Body of pancreas (tissue), 4 donors: ENCODE measurements around the gene NATD1.

Experiments used
- CTCF ChIP-seq, 7 experiments: fragments of 450-650 bp in 4 of 7; fragments of 200-600 bp in 3 of 7; sonication (generic) in 3 of 7; IDR thresholded peaks; one replicate each; pipeline ENCODE4 v1.5.1; 2016 to 2019; ENCODE audit warnings: antibody characterized with exemption in 7 of 7
- POLR2A ChIP-seq, 3 donors: fragments of 450-650 bp; IDR thresholded peaks; one replicate each; pipeline ENCODE4 v1.6.1; 2016; ENCODE audit warnings: antibody characterized with exemption in 3 of 3, mild to moderate bottlenecking in 2 of 3

GRCh38 chr17:21258593-21258992 lies 5.4 kb upstream of the NATD1 start:
- TF ChIP-seq CTCF (IDR thresholded peaks at IDR 0.05) (no peak), POLR2A (IDR thresholded peaks at IDR 0.05) (no peak)
